DMS114 treated with DMSO at 0.1 percent for 48 hours (cell line): ENCODE measurements around the gene FOSL1.

Experiments
- DNase-seq: peaks from one replicate; lab custom pipeline; 2025; ENCODE audit not compliant: unreplicated experiment; lab: John Stamatoyannopoulos, UW

Gene FOSL1

GRCh38 chr11:65900125-65900898 lies at the start of gene FOSL1:
Gene FOSL1 (minus strand): TSS chr11:65900388. CDS start chr11:65900339, 49 bp downstream.
- peak; percentile 57 for DNase-seq

DNA sequence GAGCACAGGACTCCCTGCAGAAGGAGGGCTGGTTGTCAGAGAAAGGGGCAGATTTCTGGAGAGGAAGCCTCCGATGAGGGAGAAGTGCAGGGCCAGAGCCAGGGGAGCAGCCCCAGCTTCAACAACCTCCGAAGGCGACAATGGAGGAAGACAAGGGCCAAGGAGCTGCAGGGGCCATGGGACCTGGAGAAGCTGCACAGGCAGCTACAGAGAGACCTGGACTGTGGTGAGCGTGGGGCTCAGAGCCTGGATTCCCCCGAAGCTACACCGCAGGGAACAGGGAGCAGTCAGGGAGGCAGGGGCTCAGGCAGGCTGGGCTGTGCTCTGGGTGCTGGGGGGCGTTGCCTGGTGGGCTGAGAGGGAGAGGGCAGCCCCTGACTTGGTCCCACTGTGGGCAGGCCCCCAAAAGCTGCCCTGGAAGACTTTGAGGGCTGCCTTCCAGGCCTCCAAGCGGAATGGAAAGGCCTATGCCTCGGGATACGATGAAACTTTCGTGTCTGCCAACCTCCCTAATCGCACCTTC lies 47.5 kb upstream of the FOSL1 start:
- DNase-seq, result no peak

- no peak for DNase-seq
These were observed 46.9 kb upstream of the FOSL1 start for GRCh38 chr11:65947133-65947532.

DNA sequence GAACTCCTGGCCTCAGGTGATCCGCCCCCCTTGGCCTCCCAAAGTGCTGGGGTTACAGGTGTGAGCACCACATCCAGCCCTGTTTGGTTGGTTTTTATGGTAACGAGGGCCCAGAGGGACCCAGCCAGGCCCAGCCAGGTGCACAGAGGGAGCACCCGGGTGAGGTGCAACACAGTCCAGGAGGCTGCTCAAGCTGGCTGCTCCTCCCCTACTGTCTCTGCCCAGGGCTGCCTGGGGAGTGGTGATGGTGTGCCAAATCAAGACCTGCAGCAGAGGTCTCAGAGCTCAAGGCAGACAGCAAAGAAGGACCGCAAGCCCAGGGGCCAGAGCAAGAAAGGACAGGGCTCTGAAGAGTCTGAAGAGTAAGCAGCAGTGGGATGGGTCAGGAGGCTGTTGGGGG lies 46.5 kb upstream of the FOSL1 start:
- DNase-seq, result no peak

DNA sequence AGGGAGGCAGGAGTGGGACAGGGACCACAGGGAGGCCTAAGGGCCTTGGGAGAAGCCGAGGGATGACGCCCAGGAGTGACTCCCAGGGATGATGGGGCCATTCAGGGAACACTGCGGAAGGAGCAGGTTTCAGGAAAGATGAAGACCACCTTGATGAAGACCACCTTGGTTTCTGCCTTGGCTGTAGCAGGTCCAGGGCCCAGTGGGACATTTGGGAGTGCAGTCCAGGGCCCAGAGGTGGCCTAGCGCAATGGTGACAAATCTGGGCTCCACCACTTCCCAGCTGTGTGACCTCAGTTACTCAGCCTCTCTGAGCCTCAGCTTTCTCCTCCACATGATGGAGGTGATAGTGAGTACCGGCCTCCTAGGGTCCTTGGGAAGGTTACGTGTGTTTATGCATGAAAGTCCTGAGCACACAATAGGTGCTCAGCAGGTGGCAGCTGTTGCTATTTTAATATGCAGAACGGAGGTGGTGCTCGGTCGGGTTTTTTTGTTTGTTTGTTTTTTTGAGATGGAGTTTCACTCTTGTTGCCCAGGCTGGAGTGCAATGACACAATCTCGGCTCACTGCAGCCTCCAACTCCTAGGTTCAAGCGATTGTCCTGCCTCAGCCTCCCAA lies 45.9 kb upstream of the FOSL1 start:
- DNase-seq, result no peak

DNA sequence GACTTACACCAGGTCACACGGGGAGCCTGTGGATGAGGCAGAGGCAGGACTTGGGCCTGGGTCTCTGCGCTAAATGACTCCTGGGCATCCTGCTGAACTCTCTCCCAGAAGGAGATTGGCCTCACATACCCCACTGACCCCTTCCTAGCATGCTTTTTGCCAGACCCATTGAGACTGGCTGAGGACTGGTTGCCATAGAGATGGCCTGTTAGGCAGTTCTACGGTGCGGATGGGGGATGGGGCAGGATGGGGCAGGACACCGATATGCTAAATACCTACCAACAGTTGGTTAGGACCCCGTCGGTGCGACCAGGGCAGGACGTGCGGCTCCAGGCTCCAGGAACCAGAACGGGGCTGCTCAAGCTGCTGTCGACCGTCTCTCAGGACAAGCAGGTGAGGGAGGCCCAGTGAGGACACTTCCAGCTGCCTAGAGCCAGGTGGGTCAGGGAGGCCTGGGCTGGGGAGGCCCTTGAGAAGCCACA lies 45.3 kb upstream of the FOSL1 start, which contains the start of gene TSGA10IP:
Gene TSGA10IP, plus strand, starts transcription at position 51 of the 482 bp plus-strand sequence. Its CDS starts 196 bp downstream, at position 247.
- no peak for DNase-seq

GRCh38 chr11:65944767-65945166 lies 44.6 kb upstream of the FOSL1 start:
- no peak for DNase-seq

DNA sequence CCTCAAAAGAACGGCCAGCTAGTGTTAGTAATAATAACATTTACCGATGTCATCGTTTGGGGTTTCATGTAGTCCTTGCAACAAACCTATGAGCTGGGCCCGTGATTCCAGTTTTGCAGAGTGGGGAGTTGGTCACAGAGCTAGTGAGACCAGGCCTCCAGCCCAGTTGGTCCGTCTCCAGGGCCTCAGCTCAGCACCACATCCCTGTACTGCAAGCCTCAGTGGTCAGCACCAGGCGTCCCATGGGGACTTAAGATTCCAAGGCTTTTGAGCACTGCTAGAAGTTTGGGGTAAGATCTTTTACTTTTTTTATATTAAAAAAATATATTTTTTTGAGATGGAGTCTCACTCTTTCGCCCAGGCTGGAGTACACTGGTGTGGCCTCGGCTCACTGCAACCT lies 44.0 kb upstream of the FOSL1 start:
- no peak for DNase-seq

DNA sequence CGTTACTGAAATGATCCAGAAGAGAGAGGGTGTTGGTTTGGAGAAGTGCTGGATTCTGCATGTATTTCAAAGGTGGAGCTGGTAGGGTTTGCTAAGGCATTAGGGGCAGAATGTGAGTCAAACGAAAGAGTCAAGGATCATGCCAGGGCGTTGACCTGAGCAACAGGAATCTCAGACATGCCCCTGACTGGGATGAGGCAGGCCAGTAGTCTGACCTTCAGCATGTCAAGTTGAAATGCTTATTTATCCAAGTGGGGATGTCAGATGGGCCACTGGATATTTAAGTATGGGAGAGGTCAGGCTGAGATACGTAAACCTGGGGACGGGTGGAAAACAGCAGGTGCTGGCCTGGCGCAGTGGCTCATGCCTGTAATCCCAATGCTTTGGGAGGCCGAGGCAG lies 42.3 kb upstream of the FOSL1 start:
- no peak for DNase-seq

DNA sequence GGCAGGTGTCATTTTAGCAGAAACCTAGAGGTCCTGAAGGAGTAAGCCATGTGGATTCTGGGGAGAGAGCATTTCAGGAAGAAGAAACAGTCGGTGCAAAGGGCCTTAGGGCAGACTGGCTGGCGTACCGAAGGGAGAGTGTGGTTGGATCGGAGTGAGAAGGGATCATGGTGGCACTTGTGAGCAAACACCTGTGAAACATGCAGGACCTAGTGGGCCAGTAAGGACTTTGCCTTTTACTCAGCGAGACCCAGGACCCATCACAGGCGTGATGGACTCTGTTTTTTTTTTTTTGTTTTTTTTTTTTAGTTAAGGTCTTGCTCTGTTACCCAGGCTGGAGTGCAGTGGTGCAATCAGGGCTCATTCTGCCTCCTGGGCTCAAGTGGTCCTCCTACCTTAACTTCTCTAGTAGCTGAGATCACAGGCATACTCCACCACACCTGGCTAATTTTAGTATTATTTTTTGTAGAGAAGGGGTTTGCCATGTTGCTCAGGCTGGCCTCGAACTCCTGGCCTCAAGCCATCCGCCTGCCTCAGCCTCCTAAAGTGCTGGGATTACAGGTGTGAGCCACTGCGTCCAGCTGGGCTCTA lies 41.6 kb upstream of the FOSL1 start:
- DNase-seq, result no peak

DNA sequence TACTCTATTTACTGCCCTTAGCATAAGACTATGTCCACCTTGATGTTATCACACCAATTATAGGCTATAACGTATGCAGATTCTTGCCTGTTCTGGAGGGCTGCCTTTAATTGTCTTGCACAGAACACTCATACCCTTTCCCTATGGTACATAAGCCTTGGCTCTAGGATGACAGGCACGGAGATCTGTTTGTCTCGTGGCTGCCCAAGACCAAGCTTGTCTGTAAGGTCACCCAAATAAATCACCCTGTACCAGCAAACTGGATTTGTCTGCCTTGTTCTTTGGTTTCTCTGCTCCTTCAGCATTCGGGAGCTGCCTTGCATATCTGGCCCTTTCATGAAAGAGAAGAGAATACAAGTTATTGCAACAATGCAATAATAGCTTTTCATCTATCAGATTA lies 37.6 kb upstream of the FOSL1 start:
- DNase-seq, result no peak

DNA sequence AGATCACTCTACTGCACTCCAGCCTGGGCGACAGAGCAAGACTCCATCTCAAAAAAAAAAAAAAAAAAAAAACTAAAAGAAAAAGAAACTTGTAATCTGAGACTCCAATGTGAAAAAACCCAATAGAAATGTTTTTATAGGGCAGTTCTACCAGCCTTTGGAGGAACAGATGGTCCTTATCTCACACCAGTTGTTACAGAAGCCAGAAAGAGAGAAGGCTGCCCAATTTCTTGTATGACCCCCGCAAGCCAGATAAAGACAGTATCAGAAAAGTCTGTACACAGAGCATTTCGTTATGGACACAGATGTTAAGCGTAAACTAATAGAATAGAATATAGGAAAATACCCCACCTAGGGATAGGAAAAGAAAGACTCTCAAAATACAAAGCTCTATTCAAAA lies 33.8 kb upstream of the FOSL1 start:
- no peak for DNase-seq

DNA sequence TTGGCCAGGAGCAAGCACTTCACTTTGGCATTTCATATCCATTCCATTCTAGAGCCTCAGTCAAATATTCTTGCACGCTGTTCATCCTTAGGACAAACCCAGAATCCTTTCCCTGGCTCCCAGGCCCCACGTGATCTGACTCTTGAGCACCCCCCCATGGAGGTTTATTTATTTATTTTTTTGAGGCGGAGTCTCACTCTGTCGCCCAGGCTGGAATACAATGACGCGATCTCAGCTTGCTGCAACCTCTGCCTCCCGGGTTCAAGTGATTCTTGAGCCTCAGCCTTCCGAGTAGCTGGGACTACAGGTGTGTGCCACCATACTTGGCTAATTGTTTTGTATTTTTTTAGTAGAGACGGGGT lies 32.4 kb upstream of the FOSL1 start:
- DNase-seq, result peak; percentile 21

- DNase-seq, result no peak
These were observed 31.8 kb upstream of the FOSL1 start for GRCh38 chr11:65931773-65932557.

- DNase-seq, result no peak
These were observed 28.5 kb upstream of the FOSL1 start for GRCh38 chr11:65928667-65929066.

GRCh38 chr11:65927904-65928397 lies 27.8 kb upstream of the FOSL1 start:
- DNase-seq, result no peak

- no peak for DNase-seq
These were observed 25.2 kb upstream of the FOSL1 start for GRCh38 chr11:65925397-65925796.

GRCh38 chr11:65922565-65922964 lies 22.4 kb upstream of the FOSL1 start:
- no peak for DNase-seq

- no peak for DNase-seq
These were observed 21.7 kb upstream of the FOSL1 start for GRCh38 chr11:65921876-65922275.

- DNase-seq, result no peak
These were observed 20.9 kb upstream of the FOSL1 start for GRCh38 chr11:65921033-65921555.

DNA sequence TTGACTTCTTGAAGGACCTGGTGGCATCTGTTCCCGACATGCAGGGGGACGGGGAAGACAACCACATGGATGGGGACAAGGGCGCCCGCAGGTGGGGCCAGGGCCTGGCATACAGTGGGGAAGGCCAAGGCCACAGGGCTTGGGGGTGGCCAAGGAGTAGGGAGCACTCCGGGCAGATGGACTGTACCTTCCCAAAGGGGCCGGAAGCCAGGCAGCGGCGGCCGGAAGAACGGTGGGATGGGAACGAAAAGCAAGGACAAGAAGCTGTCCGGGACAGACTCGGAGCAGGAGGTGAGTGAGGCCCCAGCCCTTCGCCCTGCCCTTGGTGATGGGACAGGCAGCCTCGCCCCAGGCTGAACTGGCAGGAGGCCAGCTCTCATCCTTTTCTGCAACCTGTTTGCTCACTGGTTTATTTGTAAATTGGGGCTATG lies 20.2 kb upstream of the FOSL1 start:
- no peak for DNase-seq
